Activated CD4-positive, alpha-beta T cell treated with anti-CD3 and anti-CD28 coated beads for 36 hours (primary cell): ENCODE data around the gene GLI3. TPM values are rescaled to one million over a fixed set of nuclear protein-coding genes. Genes with fewer than 3 reads are reported as not detected.

Source experiments
- ATAC-seq: fragments of 200-7000 bp; cut with Tn5 transposase; one replicate; pipeline ENCODE4 v1.10.0; 2021; ENCODE audit warnings: mild to moderate bottlenecking, moderate library complexity
- CTCF ChIA-PET: fragments of 350-600 bp; sonication (Branson Sonifier 250); formaldehyde crosslinking; loops from one replicate; lab custom pipeline; 2021; ENCODE audit warnings: antibody characterized with exemption; lab: Charles Lee
- POLR2A ChIA-PET: fragments of 350-600 bp; sonication (Branson Sonifier 250); formaldehyde crosslinking; loops from one replicate; lab custom pipeline; 2021; ENCODE audit warnings: antibody characterized with exemption, inconsistent platforms; lab: Charles Lee
- DNase-seq: peaks from one replicate; pipeline ENCODE4 v3.0.0-alpha.2; 2020
- H3K27ac Mint-ChIP-seq: one replicate; pipeline ENCODE4 v1.8.0; 2021; ENCODE audit warnings: mixed read lengths
- H3K27me3 Mint-ChIP-seq: one replicate; pipeline ENCODE4 v1.8.0; 2021; ENCODE audit warnings: mixed read lengths
- H3K36me3 Mint-ChIP-seq: one replicate; pipeline ENCODE4 v1.8.0; 2021; ENCODE audit warnings: low read depth, mixed read lengths
- H3K4me1 Mint-ChIP-seq: one replicate; pipeline ENCODE4 v1.8.0; 2021; ENCODE audit warnings: mixed read lengths
- H3K4me3 Mint-ChIP-seq: one replicate; pipeline ENCODE4 v1.8.0; 2021; ENCODE audit warnings: mild to moderate bottlenecking, moderate library complexity, mixed read lengths
- H3K9me3 Mint-ChIP-seq: one replicate; pipeline ENCODE4 v1.8.0; 2021; ENCODE audit warnings: low read depth, mixed read lengths
- intact Hi-C, 2 experiments: fragments of 100-400 bp; cut with DNase I in 1 of 2; cut with micrococcal nuclease in 1 of 2; formaldehyde crosslinking; loops; one replicate each; pipeline versions ENCODE4 v1.14.2 to v1.15.1; 2022 to 2024; cut with DNase I, micrococcal nuclease
- total RNA-seq, 2 experiments: library from RNA; stranded (reverse); gene quantifications; one replicate each; pipeline ENCODE4 v1.2.3, GENCODE V29; 2021

Gene GLI3
- total RNA-seq, 2 experiments from 2014 or later: 0.18 to 0.30 TPM

- intact Hi-C loops: no loop called here
- ChIA-PET POLR2A (no interaction called here), CTCF (interaction anchor here (0.6 to 3.0 kb wide), 2 partner anchors 12 kb away, joined by 3 to 13 read pairs; no protein-coding TSS in a partner anchor)
- Mint-ChIP-seq H3K4me1 (no peaks in the 10 kb centered on the region), H3K36me3 (no peaks in the 10 kb centered on the region), H3K4me3 (no peak overlapping the region), H3K9me3 (no peaks in the 10 kb centered on the region), H3K27me3 (peaks cover 23% of the 10 kb centered on the region), H3K27ac (no peak overlapping the region)
- no peak for ATAC-seq
- DNase-seq: no peak
These were observed 282.0 kb downstream of the GLI3 start for GRCh38 chr7:41954976-41955375.

GRCh38 chr7:41948503-41948902 is 288.5 kb downstream of the GLI3 start:
- CTCF ChIA-PET: interaction anchor here (0.9 kb wide), 1 partner anchor 1313 kb away, joined by 3 read pairs; no protein-coding TSS in a partner anchor
- Mint-ChIP-seq H3K27ac (no peak overlapping the region), H3K4me3 (no peak overlapping the region), H3K36me3 (no peaks in the 10 kb centered on the region), H3K27me3 (peaks cover 5% of the 10 kb centered on the region), H3K9me3 (no peaks in the 10 kb centered on the region), H3K4me1 (no peaks in the 10 kb centered on the region)
- no peak for ATAC-seq
- intact Hi-C loops: loop anchor here in 1 of 2 experiments (10.0 kb wide), 1 partner anchor 1486 kb away; no protein-coding TSS in a partner anchor
- DNase-seq: no peak
- POLR2A ChIA-PET: no interaction called here

GRCh38 chr7:41943094-41943577 is 293.9 kb downstream of the GLI3 start:
- intact Hi-C loops: loop anchor here (5.0 to 10.0 kb wide), 3 partner anchors 899 to 1894 kb away; no protein-coding TSS in a partner anchor
- Mint-ChIP-seq H3K9me3 (no peaks in the 10 kb centered on the region), H3K36me3 (no peaks in the 10 kb centered on the region), H3K27me3 (peaks cover 31% of the 10 kb centered on the region), H3K4me3 (no peak overlapping the region), H3K4me1 (peaks cover 6% of the 10 kb centered on the region), H3K27ac (no peak overlapping the region)
- POLR2A ChIA-PET: no interaction called here
- CTCF ChIA-PET: interaction anchor here (0.7 to 2.3 kb wide), 11 partner anchors 13 to 1410 kb away, joined by 3 to 13 read pairs (median 3); no protein-coding TSS in a partner anchor
- ATAC-seq (peak; percentile 86), DNase-seq (peak; percentile 85)

- no peak overlapping the region for H3K27ac Mint-ChIP-seq
- H3K36me3 Mint-ChIP-seq: no peaks in the 10 kb centered on the region
- no peak for ATAC-seq
- no peaks in the 10 kb centered on the region for H3K9me3 Mint-ChIP-seq
- intact Hi-C loops: loop anchor here (5.0 to 10.0 kb wide), 3 partner anchors 900 to 1895 kb away; no protein-coding TSS in a partner anchor
- ChIA-PET POLR2A (no interaction called here), CTCF (interaction anchor here (0.7 to 2.3 kb wide), 9 partner anchors 13 to 952 kb away, joined by 3 to 13 read pairs (median 4); no protein-coding TSS in a partner anchor)
- H3K4me1 Mint-ChIP-seq: peaks cover 6% of the 10 kb centered on the region
- DNase-seq: no peak
- H3K27me3 Mint-ChIP-seq: peaks cover 31% of the 10 kb centered on the region
- no peak overlapping the region for H3K4me3 Mint-ChIP-seq
These were observed 294.4 kb downstream of the GLI3 start for GRCh38 chr7:41942468-41943093.

GRCh38 chr7:41940760-41941343 is 296.2 kb downstream of the GLI3 start:
- H3K27me3 Mint-ChIP-seq: peaks cover 39% of the 10 kb centered on the region
- H3K4me1 Mint-ChIP-seq: peaks cover 6% of the 10 kb centered on the region
- POLR2A ChIA-PET: interaction anchor here (0.6 to 0.7 kb wide), 2 partner anchors 56 to 1292 kb away, joined by 3 read pairs; no protein-coding TSS in a partner anchor
- H3K36me3 Mint-ChIP-seq: no peaks in the 10 kb centered on the region
- CTCF ChIA-PET: interaction anchor here (0.5 to 1.5 kb wide), 34 partner anchors 9 to 1571 kb away, joined by 3 to 11 read pairs (median 4); no protein-coding TSS in a partner anchor
- H3K27ac Mint-ChIP-seq: no peak overlapping the region
- H3K4me3 Mint-ChIP-seq: no peak overlapping the region
- ATAC-seq: peak; percentile 87
- no peaks in the 10 kb centered on the region for H3K9me3 Mint-ChIP-seq
- intact Hi-C loops: loop anchor here (2.0 to 10.0 kb wide), 4 partner anchors 901 to 1896 kb away; no protein-coding TSS in a partner anchor
- DNase-seq: peak; percentile 68

GRCh38 chr7:41938371-41938770 is 298.6 kb downstream of the GLI3 start:
- DNase-seq (no peak), ATAC-seq (no peak)
- H3K4me3 Mint-ChIP-seq: no peak overlapping the region
- ChIA-PET POLR2A (no interaction called here), CTCF (interaction anchor here (0.6 to 0.9 kb wide), 2 partner anchors 169 to 1013 kb away, joined by 3 read pairs; no protein-coding TSS in a partner anchor)
- intact Hi-C loops: no loop called here
- H3K27me3 Mint-ChIP-seq: peaks cover 39% of the 10 kb centered on the region
- peaks cover 6% of the 10 kb centered on the region for H3K4me1 Mint-ChIP-seq
- no peaks in the 10 kb centered on the region for H3K36me3 Mint-ChIP-seq
- no peaks in the 10 kb centered on the region for H3K9me3 Mint-ChIP-seq
- no peak overlapping the region for H3K27ac Mint-ChIP-seq

GRCh38 chr7:41933427-41933826 is 303.6 kb downstream of the GLI3 start:
- Mint-ChIP-seq H3K4me3 (no peak overlapping the region), H3K27ac (no peak overlapping the region), H3K4me1 (peaks cover 2% of the 10 kb centered on the region), H3K27me3 (peaks cover 17% of the 10 kb centered on the region), H3K9me3 (no peaks in the 10 kb centered on the region), H3K36me3 (no peaks in the 10 kb centered on the region)
- DNase-seq (no peak), ATAC-seq (no peak)
- CTCF ChIA-PET: no interaction called here
- intact Hi-C loops: no loop called here
- POLR2A ChIA-PET: no interaction called here

GRCh38 chr7:41931263-41931646 is 305.8 kb downstream of the GLI3 start:
- POLR2A ChIA-PET: no interaction called here
- H3K27ac Mint-ChIP-seq: no peak overlapping the region
- intact Hi-C loops: no loop called here
- peaks cover 16% of the 10 kb centered on the region for H3K27me3 Mint-ChIP-seq
- no peaks in the 10 kb centered on the region for H3K36me3 Mint-ChIP-seq
- H3K4me1 Mint-ChIP-seq: peaks cover 2% of the 10 kb centered on the region
- DNase-seq: no peak
- no peak for ATAC-seq
- no peaks in the 10 kb centered on the region for H3K9me3 Mint-ChIP-seq
- no peak overlapping the region for H3K4me3 Mint-ChIP-seq
- CTCF ChIA-PET: interaction anchor here (1.3 to 1.8 kb wide), 2 partner anchors 10 to 62 kb away, joined by 3 to 7 read pairs; no protein-coding TSS in a partner anchor

- Mint-ChIP-seq H3K27me3 (peaks cover 12% of the 10 kb centered on the region), H3K4me3 (no peak overlapping the region), H3K9me3 (no peaks in the 10 kb centered on the region), H3K4me1 (peaks cover 2% of the 10 kb centered on the region), H3K27ac (no peak overlapping the region), H3K36me3 (no peaks in the 10 kb centered on the region)
- intact Hi-C loops: no loop called here
- DNase-seq (no peak), ATAC-seq (no peak)
- POLR2A ChIA-PET: no interaction called here
- CTCF ChIA-PET: interaction anchor here (1.2 to 1.3 kb wide), 2 partner anchors 10 to 61 kb away, joined by 3 to 11 read pairs; no protein-coding TSS in a partner anchor
These were observed 306.3 kb downstream of the GLI3 start for GRCh38 chr7:41930538-41931262.

GRCh38 chr7:41928781-41929180 is 308.2 kb downstream of the GLI3 start:
- Mint-ChIP-seq H3K4me3 (no peak overlapping the region), H3K9me3 (no peaks in the 10 kb centered on the region), H3K4me1 (peaks cover 2% of the 10 kb centered on the region), H3K27me3 (peaks cover 9% of the 10 kb centered on the region), H3K27ac (no peak overlapping the region), H3K36me3 (no peaks in the 10 kb centered on the region)
- intact Hi-C loops: no loop called here
- CTCF ChIA-PET: interaction anchor here (1.3 kb wide), 2 partner anchors 12 to 18 kb away, joined by 3 read pairs; no protein-coding TSS in a partner anchor
- ATAC-seq: no peak
- DNase-seq: no peak
- POLR2A ChIA-PET: no interaction called here

- ATAC-seq (no peak), DNase-seq (no peak)
- no peak overlapping the region for H3K27ac Mint-ChIP-seq
- no peaks in the 10 kb centered on the region for H3K36me3 Mint-ChIP-seq
- H3K4me1 Mint-ChIP-seq: peaks cover 2% of the 10 kb centered on the region
- H3K4me3 Mint-ChIP-seq: no peak overlapping the region
- H3K27me3 Mint-ChIP-seq: peaks cover 9% of the 10 kb centered on the region
- CTCF ChIA-PET: interaction anchor here (1.3 to 1.5 kb wide), 3 partner anchors 11 to 17 kb away, joined by 3 to 6 read pairs (median 3); no protein-coding TSS in a partner anchor
- intact Hi-C loops: no loop called here
- H3K9me3 Mint-ChIP-seq: no peaks in the 10 kb centered on the region
- POLR2A ChIA-PET: no interaction called here
These were observed 308.8 kb downstream of the GLI3 start for GRCh38 chr7:41928166-41928565.
